ENCODE results near the gene LAMB2.

Gene LAMB2

DNA sequence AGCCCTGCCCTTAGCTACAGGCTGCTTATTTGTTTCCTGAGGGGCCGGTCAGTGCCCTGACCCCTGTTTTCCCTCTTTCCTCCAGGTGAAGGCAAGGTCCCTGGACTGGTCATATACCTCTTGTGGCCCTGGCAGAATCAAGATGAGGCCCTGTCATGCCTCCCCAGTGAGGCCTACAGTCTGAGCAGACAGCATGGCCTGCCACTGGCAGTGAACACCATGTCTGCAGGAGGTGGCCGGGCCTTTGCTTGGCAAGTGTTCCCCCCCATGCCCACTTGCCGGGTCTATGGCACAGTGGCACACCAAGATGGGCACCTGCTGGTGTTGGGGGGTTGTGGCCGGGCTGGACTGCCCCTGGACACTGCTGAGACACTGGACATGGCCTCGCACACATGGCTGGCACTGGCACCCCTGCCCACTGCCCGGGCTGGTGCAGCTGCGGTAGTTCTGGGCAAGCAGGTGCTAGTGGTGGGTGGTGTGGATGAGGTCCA lies 39.7 kb upstream of the LAMB2 start:
- no peak for TF ChIP-seq EZH2phosphoT487 (IDR thresholded peaks at IDR 0.05; ENCODE audit: low read depth)
- TF ChIP-seq, protein P1, sequence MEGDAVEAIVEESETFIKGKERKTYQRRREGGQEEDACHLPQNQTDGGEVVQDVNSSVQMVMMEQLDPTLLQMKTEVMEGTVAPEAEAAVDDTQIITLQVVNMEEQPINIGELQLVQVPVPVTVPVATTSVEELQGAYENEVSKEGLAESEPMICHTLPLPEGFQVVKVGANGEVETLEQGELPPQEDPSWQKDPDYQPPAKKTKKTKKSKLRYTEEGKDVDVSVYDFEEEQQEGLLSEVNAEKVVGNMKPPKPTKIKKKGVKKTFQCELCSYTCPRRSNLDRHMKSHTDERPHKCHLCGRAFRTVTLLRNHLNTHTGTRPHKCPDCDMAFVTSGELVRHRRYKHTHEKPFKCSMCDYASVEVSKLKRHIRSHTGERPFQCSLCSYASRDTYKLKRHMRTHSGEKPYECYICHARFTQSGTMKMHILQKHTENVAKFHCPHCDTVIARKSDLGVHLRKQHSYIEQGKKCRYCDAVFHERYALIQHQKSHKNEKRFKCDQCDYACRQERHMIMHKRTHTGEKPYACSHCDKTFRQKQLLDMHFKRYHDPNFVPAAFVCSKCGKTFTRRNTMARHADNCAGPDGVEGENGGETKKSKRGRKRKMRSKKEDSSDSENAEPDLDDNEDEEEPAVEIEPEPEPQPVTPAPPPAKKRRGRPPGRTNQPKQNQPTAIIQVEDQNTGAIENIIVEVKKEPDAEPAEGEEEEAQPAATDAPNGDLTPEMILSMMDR (IDR thresholded peaks at IDR 0.05; ENCODE audit: low read depth, low read length) = no peak
- Histone ChIP-seq H3K4me3 (ENCODE audit: low read length) (no peak overlapping the region), H3K27me3 (ENCODE audit: low read depth, low read length) (no peaks in the 10 kb centered on the region), H3K27ac (ENCODE audit: low read length) (no peak overlapping the region), H2AFZ (ENCODE audit: low read depth, low read length) (no peak overlapping the region), H3K4me2 (ENCODE audit: low read length) (no peak overlapping the region), H3K9ac (ENCODE audit: low read length) (no peak overlapping the region), H3K36me3 (replicated peaks; ENCODE audit: low read depth, low read length) (no peaks in the 10 kb centered on the region), H4K20me1 (ENCODE audit: insufficient read depth, low read length) (no peaks in the 10 kb centered on the region), H3K79me2 (ENCODE audit: low read length) (no peaks in the 10 kb centered on the region), H3K9me3 (ENCODE audit: insufficient read depth, low read length) (no peaks in the 10 kb centered on the region), H3K4me1 (ENCODE audit: low read length) (peaks cover 10% of the 10 kb centered on the region)

DNA sequence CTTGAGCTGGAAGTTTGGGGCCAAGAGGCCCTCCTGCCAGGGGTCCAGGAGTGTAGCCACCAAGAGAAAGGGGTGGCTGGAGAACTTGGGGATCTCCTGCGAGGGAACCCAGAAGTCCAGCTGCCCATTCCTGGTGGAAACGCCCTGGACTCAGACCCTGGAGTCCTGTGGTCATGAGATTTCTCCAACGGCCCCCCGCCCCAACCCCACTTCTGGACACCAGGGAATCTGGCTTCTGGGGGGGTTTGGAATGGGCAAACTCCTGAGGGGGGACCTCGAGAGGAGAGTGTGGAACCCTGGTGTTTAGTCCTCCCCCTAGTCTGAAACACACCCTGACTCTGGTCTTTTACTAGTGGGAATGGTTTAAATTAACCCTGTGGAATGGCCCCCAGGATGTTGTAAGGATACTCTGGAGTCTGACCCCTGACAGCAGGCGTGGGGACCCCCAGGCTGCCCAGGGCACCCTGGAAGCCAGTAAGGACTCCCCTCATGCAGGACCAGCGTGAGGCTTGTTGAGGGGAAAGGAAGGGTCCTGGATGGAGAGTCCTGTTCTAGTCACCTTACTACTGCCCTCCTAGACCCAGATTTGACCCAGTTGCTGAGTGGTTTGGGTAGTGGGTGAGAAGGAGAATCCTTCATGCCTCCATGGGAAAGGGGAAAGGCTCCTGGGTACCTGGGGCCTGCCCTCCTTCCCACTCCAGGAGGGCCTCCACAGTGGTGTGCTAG lies 39.1 kb upstream of the LAMB2 start:
- Histone ChIP-seq H3K27ac (ENCODE audit: low read length) (no peak overlapping the region), H3K36me3 (replicated peaks; ENCODE audit: low read depth, low read length) (no peaks in the 10 kb centered on the region), H3K4me2 (ENCODE audit: low read length) (peak overlapping the region; percentile 89)

DNA sequence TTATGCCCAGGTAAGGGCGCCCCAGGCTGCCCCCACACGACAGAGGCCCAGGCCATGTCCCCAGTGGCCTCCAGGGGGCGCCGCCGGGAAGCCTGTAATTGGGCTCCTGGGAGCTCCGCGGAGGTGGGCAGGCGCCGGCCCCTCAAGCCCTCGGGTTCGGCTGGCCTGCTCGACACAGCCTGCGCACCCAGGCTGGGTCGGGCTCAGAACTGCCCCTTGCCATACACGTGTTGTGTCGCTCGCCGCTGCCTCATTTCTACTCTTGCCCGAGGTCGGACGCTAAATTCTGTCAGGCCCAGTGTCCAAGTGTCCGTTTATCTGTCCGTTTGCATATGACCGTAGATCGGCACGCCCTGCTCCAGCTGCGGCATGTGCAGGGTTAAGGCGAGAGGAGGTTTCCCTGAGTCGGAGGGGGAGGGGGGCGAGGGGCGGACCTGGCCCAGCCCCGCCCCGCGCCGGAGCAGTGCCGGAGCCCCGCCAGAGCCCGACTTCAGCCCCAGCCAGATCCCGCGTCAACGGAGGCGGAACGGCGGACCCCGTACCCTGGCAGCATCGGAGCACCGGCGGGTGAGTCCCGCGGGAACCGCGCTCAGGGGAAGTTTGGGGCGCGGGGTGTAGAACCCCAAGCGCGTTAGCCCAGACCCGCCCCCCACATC lies 38.4 kb upstream of the LAMB2 start, which contains the start of gene KLHDC8B:
KLHDC8B (plus strand) TSS at position 480 of the 656 bp plus-strand sequence. CDS start 1,172 bp downstream, outside the sequence.
- no peak within 1 kb of the TSS for H3K27ac ChIP-seq (ENCODE audit: low read length)
- H4K20me1 ChIP-seq (ENCODE audit: insufficient read depth, low read length) = no peaks in the 10 kb centered on the region
- H3K9me3 ChIP-seq (ENCODE audit: insufficient read depth, low read length) = no peaks in the 10 kb centered on the region
- H3K79me2 ChIP-seq (ENCODE audit: low read length) = peaks cover 5% of the 10 kb centered on the region
- H3K4me2 ChIP-seq (ENCODE audit: low read length) = peak within 1 kb of the TSS; percentile 89
- peak within 1 kb of the TSS; percentile 83 for H3K9ac ChIP-seq (ENCODE audit: low read length)
- H3K4me3 ChIP-seq (ENCODE audit: low read length) = peak within 1 kb of the TSS; percentile 82
- no peaks in the 10 kb centered on the region for H3K36me3 ChIP-seq (replicated peaks; ENCODE audit: low read depth, low read length)
- peaks cover 18% of the 10 kb centered on the region for H3K4me1 ChIP-seq (ENCODE audit: low read length)
- TF ChIP-seq, protein P1 (IDR thresholded peaks at IDR 0.05; ENCODE audit: low read depth, low read length) = peak; percentile 99
- TF ChIP-seq EZH2phosphoT487 (IDR thresholded peaks at IDR 0.05; ENCODE audit: low read depth) = no peak
- H2AFZ ChIP-seq (ENCODE audit: low read depth, low read length) = peak within 1 kb of the TSS; percentile 85
- no peaks in the 10 kb centered on the region for H3K27me3 ChIP-seq (ENCODE audit: low read depth, low read length)

More for the DNA sequence above, 39.1 kb upstream of the LAMB2 start:
- H2AFZ ChIP-seq (ENCODE audit: low read depth, low read length) = peak overlapping the region; percentile 72
- TF ChIP-seq EZH2phosphoT487 (IDR thresholded peaks at IDR 0.05; ENCODE audit: low read depth) = no peak
- TF ChIP-seq, protein P1 (IDR thresholded peaks at IDR 0.05; ENCODE audit: low read depth, low read length) = no peak
- no peaks in the 10 kb centered on the region for H4K20me1 ChIP-seq (ENCODE audit: insufficient read depth, low read length)
- peak overlapping the region; percentile 83 for H3K9ac ChIP-seq (ENCODE audit: low read length)
- H3K4me3 ChIP-seq (ENCODE audit: low read length) = peak overlapping the region; percentile 82
- no peaks in the 10 kb centered on the region for H3K27me3 ChIP-seq (ENCODE audit: low read depth, low read length)
- H3K79me2 ChIP-seq (ENCODE audit: low read length) = no peaks in the 10 kb centered on the region
- peaks cover 11% of the 10 kb centered on the region for H3K4me1 ChIP-seq (ENCODE audit: low read length)
- H3K9me3 ChIP-seq (ENCODE audit: insufficient read depth, low read length) = no peaks in the 10 kb centered on the region

DNA sequence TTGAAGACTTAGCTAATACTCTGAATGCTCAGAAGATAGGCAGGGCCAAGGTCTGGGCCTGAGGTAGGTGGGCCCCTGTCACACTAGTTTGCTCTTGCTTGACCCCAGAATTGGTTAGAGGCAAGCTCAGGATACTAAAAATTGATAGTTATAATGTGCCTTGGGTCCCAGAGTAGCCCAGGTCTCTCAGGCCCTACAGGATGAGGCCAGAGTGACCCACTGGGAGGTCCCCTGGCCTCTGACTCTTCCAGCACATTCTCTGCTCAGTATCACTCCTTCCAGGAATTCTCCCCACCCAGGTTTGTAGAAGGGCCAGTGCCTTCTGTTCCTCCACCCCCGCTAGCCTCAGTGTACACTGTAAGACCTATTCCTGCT lies 37.9 kb upstream of the LAMB2 start:
- Histone ChIP-seq H4K20me1 (ENCODE audit: insufficient read depth, low read length) (no peaks in the 10 kb centered on the region), H3K36me3 (replicated peaks; ENCODE audit: low read depth, low read length) (no peaks in the 10 kb centered on the region), H3K79me2 (ENCODE audit: low read length) (peaks cover 9% of the 10 kb centered on the region), H2AFZ (ENCODE audit: low read depth, low read length) (peak overlapping the region; percentile 85), H3K27ac (ENCODE audit: low read length) (no peak overlapping the region), H3K4me2 (ENCODE audit: low read length) (peak overlapping the region; percentile 89), H3K27me3 (ENCODE audit: low read depth, low read length) (no peaks in the 10 kb centered on the region), H3K9ac (ENCODE audit: low read length) (peak overlapping the region; percentile 83), H3K4me1 (ENCODE audit: low read length) (peaks cover 18% of the 10 kb centered on the region), H3K9me3 (ENCODE audit: insufficient read depth, low read length) (no peaks in the 10 kb centered on the region), H3K4me3 (ENCODE audit: low read length) (peak overlapping the region; percentile 82)
- TF ChIP-seq, protein P1 (IDR thresholded peaks at IDR 0.05; ENCODE audit: low read depth, low read length) = no peak

Measured in OCI-LY3 (cell line).